Esophagus squamous epithelium (tissue), 4 donors: ENCODE results near the gene CPLX1.

Source experiments
- POLR2A ChIP-seq, 4 donors: fragments of 450-650 bp; IDR thresholded peaks; one replicate each; pipeline ENCODE4 v1.6.1; 2017; ENCODE audit warnings: antibody characterized with exemption in 4 of 4, mild to moderate bottlenecking in 4 of 4, moderate library complexity in 3 of 4
- TF ChIP-seq, protein P1 (sequence below), 6 experiments: fragments of 450-650 bp in 4 of 6; fragments of 200-600 bp in 2 of 6; sonication (generic) in 2 of 6; IDR thresholded peaks; one replicate each; pipeline ENCODE4 v1.5.1; 2016 to 2019; ENCODE audit warnings: antibody characterized with exemption in 6 of 6, mild to moderate bottlenecking in 4 of 6, moderate library complexity in 4 of 6

DNA sequence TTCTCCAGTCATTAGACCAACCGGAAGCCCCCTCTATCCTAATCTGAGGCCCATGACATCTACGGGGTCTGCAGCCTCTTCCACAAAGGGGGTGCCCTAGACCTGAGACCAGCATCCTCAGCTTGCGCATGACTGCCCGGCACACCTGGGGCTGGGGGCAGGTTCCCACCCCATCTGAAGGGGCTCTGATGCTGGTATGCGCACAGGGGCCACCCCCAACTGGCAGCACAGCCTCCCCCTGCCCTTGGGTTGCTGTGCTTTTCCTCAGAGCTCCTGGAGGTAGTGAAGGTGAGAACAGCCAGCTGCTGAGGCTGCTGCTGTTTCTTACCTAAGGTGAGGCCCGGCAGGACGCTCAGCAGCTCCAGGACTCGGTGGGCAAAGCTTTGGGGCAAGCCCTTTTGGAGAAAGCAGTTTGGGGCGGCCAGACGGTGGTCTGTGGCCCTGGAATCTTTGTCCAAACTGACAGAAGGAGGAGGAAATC, 18.9 kb upstream of the CPLX1 start:
- TF ChIP-seq, protein P1, sequence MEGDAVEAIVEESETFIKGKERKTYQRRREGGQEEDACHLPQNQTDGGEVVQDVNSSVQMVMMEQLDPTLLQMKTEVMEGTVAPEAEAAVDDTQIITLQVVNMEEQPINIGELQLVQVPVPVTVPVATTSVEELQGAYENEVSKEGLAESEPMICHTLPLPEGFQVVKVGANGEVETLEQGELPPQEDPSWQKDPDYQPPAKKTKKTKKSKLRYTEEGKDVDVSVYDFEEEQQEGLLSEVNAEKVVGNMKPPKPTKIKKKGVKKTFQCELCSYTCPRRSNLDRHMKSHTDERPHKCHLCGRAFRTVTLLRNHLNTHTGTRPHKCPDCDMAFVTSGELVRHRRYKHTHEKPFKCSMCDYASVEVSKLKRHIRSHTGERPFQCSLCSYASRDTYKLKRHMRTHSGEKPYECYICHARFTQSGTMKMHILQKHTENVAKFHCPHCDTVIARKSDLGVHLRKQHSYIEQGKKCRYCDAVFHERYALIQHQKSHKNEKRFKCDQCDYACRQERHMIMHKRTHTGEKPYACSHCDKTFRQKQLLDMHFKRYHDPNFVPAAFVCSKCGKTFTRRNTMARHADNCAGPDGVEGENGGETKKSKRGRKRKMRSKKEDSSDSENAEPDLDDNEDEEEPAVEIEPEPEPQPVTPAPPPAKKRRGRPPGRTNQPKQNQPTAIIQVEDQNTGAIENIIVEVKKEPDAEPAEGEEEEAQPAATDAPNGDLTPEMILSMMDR (IDR thresholded peaks at IDR 0.05) = no peak
- no peak for TF ChIP-seq POLR2A (IDR thresholded peaks at IDR 0.05)
